Stimulated activated CD4-positive, alpha-beta T cell treated with anti-CD3 and anti-CD28 coated beads, Interleukin-1b, Interleukin-23, amount 100 ng/mL, for 48 hours (primary cell): Measurements from ENCODE around the gene TGFA.

Experiments used
- DNase-seq: peaks from one replicate; pipeline ENCODE4 v3.0.0-alpha.2; 2020

The TGFA gene

GRCh38 chr2:70552501-70553333 is 909 bp downstream of the TGFA start:
- no peak for DNase-seq

GRCh38 chr2:70551167-70551566 is 2.5 kb downstream of the TGFA start:
- no peak for DNase-seq

GRCh38 chr2:70549962-70550361 is 3.7 kb downstream of the TGFA start:
- no peak for DNase-seq

- no peak for DNase-seq
These were observed 4.4 kb downstream of the TGFA start for GRCh38 chr2:70549064-70549710.

- no peak for DNase-seq
These were observed 5.4 kb downstream of the TGFA start for GRCh38 chr2:70548233-70548632.

GRCh38 chr2:70546885-70547284 is 6.7 kb downstream of the TGFA start:
- no peak for DNase-seq

- no peak for DNase-seq
These were observed 7.2 kb downstream of the TGFA start for GRCh38 chr2:70546376-70546775.

- no peak for DNase-seq
These were observed 12.1 kb downstream of the TGFA start for GRCh38 chr2:70541481-70542020.

- DNase-seq: no peak
These were observed 15.8 kb downstream of the TGFA start for GRCh38 chr2:70537840-70538239.

GRCh38 chr2:70536517-70537055 is 17.0 kb downstream of the TGFA start:
- DNase-seq: no peak

GRCh38 chr2:70535573-70535972 is 18.1 kb downstream of the TGFA start:
- DNase-seq: no peak

- DNase-seq: no peak
These were observed 19.3 kb downstream of the TGFA start for GRCh38 chr2:70534183-70534836.

GRCh38 chr2:70532244-70532935 is 21.2 kb downstream of the TGFA start:
- no peak for DNase-seq

GRCh38 chr2:70531419-70532086 is 22.1 kb downstream of the TGFA start:
- DNase-seq: no peak

- no peak for DNase-seq
These were observed 24.0 kb downstream of the TGFA start for GRCh38 chr2:70529610-70530009.

GRCh38 chr2:70528929-70529328 is 24.7 kb downstream of the TGFA start:
- DNase-seq: no peak

- DNase-seq: no peak
These were observed 25.4 kb downstream of the TGFA start for GRCh38 chr2:70528276-70528675.

- DNase-seq: no peak
These were observed 26.1 kb downstream of the TGFA start for GRCh38 chr2:70527447-70528080.

- no peak for DNase-seq
These were observed 27.5 kb downstream of the TGFA start for GRCh38 chr2:70526126-70526525.

- no peak for DNase-seq
These were observed 28.6 kb downstream of the TGFA start for GRCh38 chr2:70525032-70525431.
